Activated gamma-delta T cell treated with Interleukin-2 at 50 U/mL for 16 hours (primary cell): ENCODE results near the gene IL4I1.

Experiments used
- DNase-seq: peaks from one replicate; pipeline ENCODE4 v3.0.0-alpha.2; 2020

IL4I1 gene

GRCh38 chr19:49861541-49862378, 34.9 kb downstream of the IL4I1 start:
- DNase-seq: no peak

- no peak for DNase-seq
These were observed 35.6 kb downstream of the IL4I1 start for GRCh38 chr19:49861107-49861506.

- no peak for DNase-seq
These were observed 36.2 kb downstream of the IL4I1 start for GRCh38 chr19:49860336-49861102.

GRCh38 chr19:49859682-49860335, 36.9 kb downstream of the IL4I1 start:
- DNase-seq: no peak

- no peak for DNase-seq
These were observed 38.4 kb downstream of the IL4I1 start for GRCh38 chr19:49858088-49858985.

GRCh38 chr19:49857838-49858087, 38.9 kb downstream of the IL4I1 start:
- DNase-seq: no peak

- DNase-seq: no peak
These were observed 39.4 kb downstream of the IL4I1 start for GRCh38 chr19:49857061-49857837.

GRCh38 chr19:49856574-49857021, 40.1 kb downstream of the IL4I1 start:
- DNase-seq: no peak

- DNase-seq: no peak
These were observed 40.8 kb downstream of the IL4I1 start for GRCh38 chr19:49855676-49856573.

- DNase-seq: no peak
These were observed 41.4 kb downstream of the IL4I1 start for GRCh38 chr19:49855277-49855675.

- DNase-seq: no peak
These were observed 42.1 kb downstream of the IL4I1 start for GRCh38 chr19:49854378-49855263.

- DNase-seq: no peak
These were observed 42.8 kb downstream of the IL4I1 start for GRCh38 chr19:49853852-49854377.

GRCh38 chr19:49852631-49853126, 44.0 kb downstream of the IL4I1 start:
- no peak for DNase-seq

- peak; percentile 26 for DNase-seq
These were observed 45.0 kb downstream of the IL4I1 start for GRCh38 chr19:49851456-49852259.

- peak; percentile 84 for DNase-seq
These were observed 46.0 kb downstream of the IL4I1 start, which contains the start of gene PTOV1 for GRCh38 chr19:49850487-49851342. PTOV1 (plus strand) TSS chr19:49851159.

- DNase-seq: no peak
These were observed 46.5 kb downstream of the IL4I1 start for GRCh38 chr19:49850221-49850486.

- DNase-seq: no peak
These were observed 47.1 kb downstream of the IL4I1 start for GRCh38 chr19:49849433-49850220.
